SK-N-SH treated with all-trans-retinoic acid at 6 μM for 48 hours (cell line): ENCODE measurements around the gene KLHL42.

Experiments
- ATAC-seq: fragments of 200-7000 bp; cut with Tn5 transposase; 3 replicates; pipeline ENCODE4 v1.9.1; 2020; ENCODE audit warnings: mild to moderate bottlenecking, moderate library complexity
- ARNTL ChIP-seq: fragments of 450-650 bp; formaldehyde crosslinking; IDR thresholded peaks from 2 replicates; pipeline ENCODE4 v1.5.0; 2020; ENCODE audit warnings: low read depth, mild to moderate bottlenecking, moderate library complexity, borderline replicate concordance
- BACH2 ChIP-seq: fragments of 250-450 bp; sonication (Bioruptor Pico); IDR thresholded peaks from 2 replicates; pipeline ENCODE4 v1.9.0; 2021; ENCODE audit warnings: mild to moderate bottlenecking, borderline replicate concordance
- CSDC2 ChIP-seq: fragments of 250-450 bp; sonication (Bioruptor Pico); IDR thresholded peaks from 2 replicates; pipeline ENCODE4 v1.5.0; 2020; ENCODE audit warnings: mild to moderate bottlenecking, moderate library complexity
- ESRRG ChIP-seq: fragments of 250-450 bp; sonication (Bioruptor Pico); IDR thresholded peaks from 2 replicates; pipeline ENCODE4 v1.6.1; 2021; ENCODE audit warnings: mild to moderate bottlenecking
- GLIS3 ChIP-seq: fragments of 250-450 bp; sonication (Bioruptor Pico); IDR thresholded peaks from 2 replicates; pipeline ENCODE4 v1.5.0; 2020; ENCODE audit warnings: mild to moderate bottlenecking, moderate library complexity
- ISL1 ChIP-seq: fragments of 250-450 bp; sonication (Bioruptor Pico); IDR thresholded peaks from 2 replicates; pipeline ENCODE4 v2.1.2; 2022; ENCODE audit warnings: mild to moderate bottlenecking, moderate library complexity
- OSR1 ChIP-seq: fragments of 250-450 bp; sonication (Bioruptor Pico); IDR thresholded peaks from 2 replicates; pipeline ENCODE4 v1.8.0; 2022; ENCODE audit warnings: moderate library complexity, mild to moderate bottlenecking, inconsistent platforms
- POU6F1 ChIP-seq: fragments of 250-450 bp; sonication (Bioruptor Pico); IDR thresholded peaks from 2 replicates; pipeline ENCODE4 v1.8.0; 2021; ENCODE audit warnings: low read depth, mild to moderate bottlenecking, moderate library complexity, borderline replicate concordance
- PPARA ChIP-seq: fragments of 250-450 bp; sonication (Bioruptor Pico); IDR thresholded peaks from 2 replicates; pipeline ENCODE4 v1.5.0; 2020; ENCODE audit warnings: mild to moderate bottlenecking, borderline replicate concordance
- RARB ChIP-seq: fragments of 250-450 bp; sonication (Bioruptor Pico); IDR thresholded peaks from 2 replicates; pipeline ENCODE4 v1.8.0; 2021; ENCODE audit warnings: mild to moderate bottlenecking, moderate library complexity
- SNAI2 ChIP-seq: fragments of 250-450 bp; sonication (Bioruptor Pico); IDR thresholded peaks from 2 replicates; pipeline ENCODE4 v1.5.0; 2020; ENCODE audit warnings: mild to moderate bottlenecking, moderate library complexity
- TCF4 ChIP-seq: fragments of 250-450 bp; sonication (Bioruptor Pico); IDR thresholded peaks from 2 replicates; pipeline ENCODE4 v1.8.0; 2021; ENCODE audit warnings: mild to moderate bottlenecking, moderate library complexity, borderline replicate concordance
- TOX ChIP-seq: fragments of 250-450 bp; sonication (Bioruptor Pico); IDR thresholded peaks from 2 replicates; pipeline ENCODE4 v1.8.0; 2021; ENCODE audit warnings: mild to moderate bottlenecking, moderate library complexity, borderline replicate concordance
- ZC3H10 ChIP-seq: fragments of 250-450 bp; sonication (Bioruptor Pico); IDR thresholded peaks from 2 replicates; pipeline ENCODE4 v1.5.1; 2021; ENCODE audit warnings: mild to moderate bottlenecking, moderate library complexity
- ZFP3 ChIP-seq: fragments of 250-450 bp; sonication (Bioruptor Pico); IDR thresholded peaks from 2 replicates; pipeline ENCODE4 v1.5.0; 2020; ENCODE audit warnings: mild to moderate bottlenecking, moderate library complexity
- ZFP30 ChIP-seq: fragments of 450-650 bp; formaldehyde crosslinking; IDR thresholded peaks from 2 replicates; pipeline ENCODE4 v1.5.0; 2022; ENCODE audit warnings: mild to moderate bottlenecking, moderate library complexity
- ZNF565 ChIP-seq: fragments of 450-650 bp; formaldehyde crosslinking; conservative IDR thresholded peaks from 2 replicates; pipeline ENCODE4 v1.5.0; 2020; ENCODE audit warnings: low read depth, mild to moderate bottlenecking, moderate library complexity
- ZNF70 ChIP-seq: fragments of 450-650 bp; formaldehyde crosslinking; IDR thresholded peaks from 2 replicates; pipeline ENCODE4 v1.5.0; 2020; ENCODE audit warnings: mild to moderate bottlenecking, moderate library complexity
- ZNF8 ChIP-seq: fragments of 450-650 bp; formaldehyde crosslinking; IDR thresholded peaks from 2 replicates; pipeline ENCODE4 v1.5.0; 2020; ENCODE audit warnings: mild to moderate bottlenecking, moderate library complexity
- TF ChIP-seq, protein P1 (sequence below): fragments of 250-450 bp; sonication (Bioruptor Pico); IDR thresholded peaks from 2 replicates; pipeline ENCODE4 v1.5.0; 2020; ENCODE audit warnings: mild to moderate bottlenecking, moderate library complexity
- TF ChIP-seq, protein P2 (sequence below): fragments of 250-450 bp; sonication (Bioruptor Pico); IDR thresholded peaks from 2 replicates; pipeline ENCODE4 v1.5.1; 2021; ENCODE audit warnings: mild to moderate bottlenecking, moderate library complexity
- TF ChIP-seq, protein P3 (sequence below): fragments of 250-450 bp; sonication (Bioruptor Pico); IDR thresholded peaks from 2 replicates; pipeline ENCODE4 v1.8.0; 2020; ENCODE audit warnings: mild to moderate bottlenecking, moderate library complexity, borderline replicate concordance
- TF ChIP-seq, protein P4 (sequence below): fragments of 250-450 bp; sonication (Bioruptor Pico); IDR thresholded peaks from 2 replicates; pipeline ENCODE4 v1.5.1; 2020; ENCODE audit warnings: low read depth, mild to moderate bottlenecking, moderate library complexity

Gene KLHL42

GRCh38 chr12:27802936-27803335 lies 22.9 kb downstream of the KLHL42 start:
- TF ChIP-seq ZNF70 (CRISPR knock-in tag) (no peak), ZNF565 (CRISPR knock-in tag) (no peak), ARNTL (CRISPR knock-in tag) (no peak), ZNF8 (CRISPR knock-in tag) (no peak), ESRRG (CRISPR knock-in tag) (no peak), TOX (CRISPR knock-in tag) (no peak), GLIS3 (CRISPR knock-in tag) (no peak), SNAI2 (CRISPR knock-in tag) (no peak), ZFP3 (no peak), ZFP30 (CRISPR knock-in tag) (no peak), CSDC2 (no peak), ISL1 (CRISPR knock-in tag) (no peak), ZC3H10 (CRISPR knock-in tag) (no peak), PPARA (CRISPR knock-in tag) (no peak), TCF4 (CRISPR knock-in tag) (no peak)
- TF ChIP-seq, protein P1, sequence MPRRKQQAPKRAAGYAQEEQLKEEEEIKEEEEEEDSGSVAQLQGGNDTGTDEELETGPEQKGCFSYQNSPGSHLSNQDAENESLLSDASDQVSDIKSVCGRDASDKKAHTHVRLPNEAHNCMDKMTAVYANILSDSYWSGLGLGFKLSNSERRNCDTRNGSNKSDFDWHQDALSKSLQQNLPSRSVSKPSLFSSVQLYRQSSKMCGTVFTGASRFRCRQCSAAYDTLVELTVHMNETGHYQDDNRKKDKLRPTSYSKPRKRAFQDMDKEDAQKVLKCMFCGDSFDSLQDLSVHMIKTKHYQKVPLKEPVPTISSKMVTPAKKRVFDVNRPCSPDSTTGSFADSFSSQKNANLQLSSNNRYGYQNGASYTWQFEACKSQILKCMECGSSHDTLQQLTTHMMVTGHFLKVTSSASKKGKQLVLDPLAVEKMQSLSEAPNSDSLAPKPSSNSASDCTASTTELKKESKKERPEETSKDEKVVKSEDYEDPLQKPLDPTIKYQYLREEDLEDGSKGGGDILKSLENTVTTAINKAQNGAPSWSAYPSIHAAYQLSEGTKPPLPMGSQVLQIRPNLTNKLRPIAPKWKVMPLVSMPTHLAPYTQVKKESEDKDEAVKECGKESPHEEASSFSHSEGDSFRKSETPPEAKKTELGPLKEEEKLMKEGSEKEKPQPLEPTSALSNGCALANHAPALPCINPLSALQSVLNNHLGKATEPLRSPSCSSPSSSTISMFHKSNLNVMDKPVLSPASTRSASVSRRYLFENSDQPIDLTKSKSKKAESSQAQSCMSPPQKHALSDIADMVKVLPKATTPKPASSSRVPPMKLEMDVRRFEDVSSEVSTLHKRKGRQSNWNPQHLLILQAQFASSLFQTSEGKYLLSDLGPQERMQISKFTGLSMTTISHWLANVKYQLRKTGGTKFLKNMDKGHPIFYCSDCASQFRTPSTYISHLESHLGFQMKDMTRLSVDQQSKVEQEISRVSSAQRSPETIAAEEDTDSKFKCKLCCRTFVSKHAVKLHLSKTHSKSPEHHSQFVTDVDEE (CRISPR knock-in tag) = no peak
- TF ChIP-seq, protein P2, sequence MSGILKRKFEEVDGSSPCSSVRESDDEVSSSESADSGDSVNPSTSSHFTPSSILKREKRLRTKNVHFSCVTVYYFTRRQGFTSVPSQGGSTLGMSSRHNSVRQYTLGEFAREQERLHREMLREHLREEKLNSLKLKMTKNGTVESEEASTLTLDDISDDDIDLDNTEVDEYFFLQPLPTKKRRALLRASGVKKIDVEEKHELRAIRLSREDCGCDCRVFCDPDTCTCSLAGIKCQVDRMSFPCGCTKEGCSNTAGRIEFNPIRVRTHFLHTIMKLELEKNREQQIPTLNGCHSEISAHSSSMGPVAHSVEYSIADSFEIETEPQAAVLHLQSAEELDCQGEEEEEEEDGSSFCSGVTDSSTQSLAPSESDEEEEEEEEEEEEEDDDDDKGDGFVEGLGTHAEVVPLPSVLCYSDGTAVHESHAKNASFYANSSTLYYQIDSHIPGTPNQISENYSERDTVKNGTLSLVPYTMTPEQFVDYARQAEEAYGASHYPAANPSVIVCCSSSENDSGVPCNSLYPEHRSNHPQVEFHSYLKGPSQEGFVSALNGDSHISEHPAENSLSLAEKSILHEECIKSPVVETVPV (CRISPR knock-in tag) = no peak
- TF ChIP-seq, protein P3, sequence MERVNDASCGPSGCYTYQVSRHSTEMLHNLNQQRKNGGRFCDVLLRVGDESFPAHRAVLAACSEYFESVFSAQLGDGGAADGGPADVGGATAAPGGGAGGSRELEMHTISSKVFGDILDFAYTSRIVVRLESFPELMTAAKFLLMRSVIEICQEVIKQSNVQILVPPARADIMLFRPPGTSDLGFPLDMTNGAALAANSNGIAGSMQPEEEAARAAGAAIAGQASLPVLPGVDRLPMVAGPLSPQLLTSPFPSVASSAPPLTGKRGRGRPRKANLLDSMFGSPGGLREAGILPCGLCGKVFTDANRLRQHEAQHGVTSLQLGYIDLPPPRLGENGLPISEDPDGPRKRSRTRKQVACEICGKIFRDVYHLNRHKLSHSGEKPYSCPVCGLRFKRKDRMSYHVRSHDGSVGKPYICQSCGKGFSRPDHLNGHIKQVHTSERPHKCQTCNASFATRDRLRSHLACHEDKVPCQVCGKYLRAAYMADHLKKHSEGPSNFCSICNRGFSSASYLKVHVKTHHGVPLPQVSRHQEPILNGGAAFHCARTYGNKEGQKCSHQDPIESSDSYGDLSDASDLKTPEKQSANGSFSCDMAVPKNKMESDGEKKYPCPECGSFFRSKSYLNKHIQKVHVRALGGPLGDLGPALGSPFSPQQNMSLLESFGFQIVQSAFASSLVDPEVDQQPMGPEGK (CRISPR knock-in tag) = no peak
- TF ChIP-seq, protein P4, sequence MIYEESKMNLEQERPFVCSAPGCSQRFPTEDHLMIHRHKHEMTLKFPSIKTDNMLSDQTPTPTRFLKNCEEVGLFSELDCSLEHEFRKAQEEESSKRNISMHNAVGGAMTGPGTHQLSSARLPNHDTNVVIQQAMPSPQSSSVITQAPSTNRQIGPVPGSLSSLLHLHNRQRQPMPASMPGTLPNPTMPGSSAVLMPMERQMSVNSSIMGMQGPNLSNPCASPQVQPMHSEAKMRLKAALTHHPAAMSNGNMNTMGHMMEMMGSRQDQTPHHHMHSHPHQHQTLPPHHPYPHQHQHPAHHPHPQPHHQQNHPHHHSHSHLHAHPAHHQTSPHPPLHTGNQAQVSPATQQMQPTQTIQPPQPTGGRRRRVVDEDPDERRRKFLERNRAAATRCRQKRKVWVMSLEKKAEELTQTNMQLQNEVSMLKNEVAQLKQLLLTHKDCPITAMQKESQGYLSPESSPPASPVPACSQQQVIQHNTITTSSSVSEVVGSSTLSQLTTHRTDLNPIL = no peak
- no peak for ATAC-seq

DNA sequence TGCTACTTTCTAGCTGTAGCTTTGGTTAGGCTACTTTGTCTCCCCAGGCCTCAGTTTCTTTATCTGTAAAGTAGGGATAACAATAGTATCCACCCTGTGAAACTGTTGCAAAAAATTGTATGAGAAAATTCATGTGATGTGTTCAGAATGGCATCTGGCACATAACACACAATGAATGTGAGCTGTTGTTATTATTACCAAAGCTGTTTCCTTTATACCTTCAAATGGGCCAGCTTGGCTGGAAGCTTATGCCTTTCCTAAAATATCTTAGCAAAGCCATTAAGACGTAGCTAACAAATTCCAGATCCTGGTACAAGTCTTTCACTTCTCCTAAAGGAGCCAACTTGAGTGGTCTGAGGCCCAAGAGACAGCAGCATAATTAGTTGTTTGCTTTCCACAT lies 25.2 kb downstream of the KLHL42 start:
- no peak for TF ChIP-seq ISL1 (CRISPR knock-in tag)
- no peak for TF ChIP-seq ZC3H10 (CRISPR knock-in tag)
- no peak for TF ChIP-seq TCF4 (CRISPR knock-in tag)
- no peak for TF ChIP-seq CSDC2
- TF ChIP-seq ZNF70 (CRISPR knock-in tag) = no peak
- TF ChIP-seq ESRRG (CRISPR knock-in tag) = no peak
- TF ChIP-seq, protein P4 = no peak
- TF ChIP-seq, protein P2 (CRISPR knock-in tag) = no peak
- TF ChIP-seq BACH2 (CRISPR knock-in tag) = no peak
- TF ChIP-seq POU6F1 = no peak
- no peak for TF ChIP-seq GLIS3 (CRISPR knock-in tag)
- TF ChIP-seq RARB (CRISPR knock-in tag) = no peak
- TF ChIP-seq ZFP30 (CRISPR knock-in tag) = no peak
- no peak for TF ChIP-seq OSR1 (CRISPR knock-in tag)
- TF ChIP-seq, all 23 proteins: peak for 0
- ATAC-seq = no peak
